ENCODE results near the gene PCK1.

PCK1 gene

GRCh38 chr20:57615445-57615811 lies 54.5 kb downstream of the PCK1 start:
- no peak for TF ChIP-seq EZH2phosphoT487 (IDR thresholded peaks at IDR 0.05; ENCODE audit: borderline replicate concordance, low read length)
- TF ChIP-seq, protein P1, sequence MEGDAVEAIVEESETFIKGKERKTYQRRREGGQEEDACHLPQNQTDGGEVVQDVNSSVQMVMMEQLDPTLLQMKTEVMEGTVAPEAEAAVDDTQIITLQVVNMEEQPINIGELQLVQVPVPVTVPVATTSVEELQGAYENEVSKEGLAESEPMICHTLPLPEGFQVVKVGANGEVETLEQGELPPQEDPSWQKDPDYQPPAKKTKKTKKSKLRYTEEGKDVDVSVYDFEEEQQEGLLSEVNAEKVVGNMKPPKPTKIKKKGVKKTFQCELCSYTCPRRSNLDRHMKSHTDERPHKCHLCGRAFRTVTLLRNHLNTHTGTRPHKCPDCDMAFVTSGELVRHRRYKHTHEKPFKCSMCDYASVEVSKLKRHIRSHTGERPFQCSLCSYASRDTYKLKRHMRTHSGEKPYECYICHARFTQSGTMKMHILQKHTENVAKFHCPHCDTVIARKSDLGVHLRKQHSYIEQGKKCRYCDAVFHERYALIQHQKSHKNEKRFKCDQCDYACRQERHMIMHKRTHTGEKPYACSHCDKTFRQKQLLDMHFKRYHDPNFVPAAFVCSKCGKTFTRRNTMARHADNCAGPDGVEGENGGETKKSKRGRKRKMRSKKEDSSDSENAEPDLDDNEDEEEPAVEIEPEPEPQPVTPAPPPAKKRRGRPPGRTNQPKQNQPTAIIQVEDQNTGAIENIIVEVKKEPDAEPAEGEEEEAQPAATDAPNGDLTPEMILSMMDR (IDR thresholded peaks at IDR 0.05; ENCODE audit: low read depth, low read length, poor library complexity, severe bottlenecking): no peak
- no peaks in the 10 kb centered on the region for H3K9me2 ChIP-seq (replicated peaks; ENCODE audit: control insufficient read depth, low read length)
- H3K36me3 ChIP-seq (ENCODE audit: control insufficient read depth, low read length): no peaks in the 10 kb centered on the region
- no peak overlapping the region for H3K4me3 ChIP-seq (ENCODE audit: low read length)
- H3K79me2 ChIP-seq (ENCODE audit: control insufficient read depth, low read length): no peaks in the 10 kb centered on the region
- peaks cover 76% of the 10 kb centered on the region for H3K27me3 ChIP-seq (ENCODE audit: control insufficient read depth, low read length)
- peaks cover 18% of the 10 kb centered on the region for H3F3A ChIP-seq (ENCODE audit: control insufficient read depth, insufficient read depth)
- H3K9me3 ChIP-seq (ENCODE audit: control insufficient read depth, insufficient read depth, low read length): no peaks in the 10 kb centered on the region
- H3K4me1 ChIP-seq (ENCODE audit: control insufficient read depth, low read length): peaks cover 31% of the 10 kb centered on the region
- peaks cover 14% of the 10 kb centered on the region for H4K20me1 ChIP-seq (ENCODE audit: control insufficient read depth, insufficient read depth, low read depth, low read length)
- no peak overlapping the region for H3K4me2 ChIP-seq (ENCODE audit: low read length)
- no peak overlapping the region for H3K27ac ChIP-seq (ENCODE audit: low read depth, low read length)

- no peak overlapping the region for H3K4me3 ChIP-seq (ENCODE audit: low read length)
- H3K4me1 ChIP-seq (ENCODE audit: control insufficient read depth, low read length): peaks cover 40% of the 10 kb centered on the region
- no peak overlapping the region for H3K4me2 ChIP-seq (ENCODE audit: low read length)
- H3K36me3 ChIP-seq (ENCODE audit: control insufficient read depth, low read length): no peaks in the 10 kb centered on the region
- H3K9me3 ChIP-seq (ENCODE audit: control insufficient read depth, insufficient read depth, low read length): no peaks in the 10 kb centered on the region
- no peaks in the 10 kb centered on the region for H3K9me2 ChIP-seq (replicated peaks; ENCODE audit: control insufficient read depth, low read length)
- peaks cover 22% of the 10 kb centered on the region for H3F3A ChIP-seq (ENCODE audit: control insufficient read depth, insufficient read depth)
- peaks cover 17% of the 10 kb centered on the region for H4K20me1 ChIP-seq (ENCODE audit: control insufficient read depth, insufficient read depth, low read depth, low read length)
- TF ChIP-seq EZH2phosphoT487 (IDR thresholded peaks at IDR 0.05; ENCODE audit: borderline replicate concordance, low read length): no peak
- TF ChIP-seq, protein P1 (IDR thresholded peaks at IDR 0.05; ENCODE audit: low read depth, low read length, poor library complexity, severe bottlenecking): no peak
- H3K27me3 ChIP-seq (ENCODE audit: control insufficient read depth, low read length): peaks cover 75% of the 10 kb centered on the region
- no peak overlapping the region for H3K27ac ChIP-seq (ENCODE audit: low read depth, low read length)
- H3K79me2 ChIP-seq (ENCODE audit: control insufficient read depth, low read length): no peaks in the 10 kb centered on the region
Observed at GRCh38 chr20:57616143-57616951, 55.4 kb downstream of the PCK1 start.

DNA sequence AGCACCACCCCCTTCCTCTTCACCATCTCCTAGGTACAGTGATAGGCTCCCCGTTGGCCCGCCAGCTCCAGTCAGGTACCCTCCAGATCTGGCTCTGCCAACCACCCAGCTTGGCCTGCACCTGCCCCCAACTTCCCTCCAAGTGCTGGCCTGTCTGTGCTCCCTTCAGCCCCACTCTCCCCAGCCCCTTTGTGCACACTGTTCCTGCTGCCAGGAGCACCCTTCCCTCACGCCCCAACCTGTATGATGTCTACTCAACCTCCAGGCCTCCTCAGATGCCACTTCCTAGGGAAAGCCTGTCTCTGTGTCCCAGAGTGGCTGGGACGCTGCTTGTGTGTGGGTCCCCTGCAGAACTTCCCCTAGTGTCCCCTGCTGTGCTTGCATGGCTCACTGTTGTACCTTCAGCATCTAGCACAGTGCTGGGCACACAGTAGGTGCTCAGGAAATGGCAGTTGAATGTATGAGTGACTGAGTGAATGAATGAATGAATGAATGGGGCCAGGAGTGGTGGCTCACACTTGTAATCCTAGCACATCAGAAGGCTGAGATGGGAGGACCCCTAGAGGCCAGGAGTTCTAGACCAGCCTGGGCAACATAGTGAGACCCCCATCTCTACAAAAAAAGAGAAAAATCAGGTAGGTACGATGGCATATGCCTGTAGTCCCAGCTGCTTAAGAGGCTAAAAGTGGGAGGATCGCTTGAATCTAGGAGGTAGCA lies 56.3 kb downstream of the PCK1 start:
- Histone ChIP-seq H3K79me2 (ENCODE audit: control insufficient read depth, low read length) (no peaks in the 10 kb centered on the region), H3K27ac (ENCODE audit: low read depth, low read length) (no peak overlapping the region), H3F3A (ENCODE audit: control insufficient read depth, insufficient read depth) (peaks cover 22% of the 10 kb centered on the region), H4K20me1 (ENCODE audit: control insufficient read depth, insufficient read depth, low read depth, low read length) (peaks cover 23% of the 10 kb centered on the region), H3K4me3 (ENCODE audit: low read length) (no peak overlapping the region), H3K9me2 (replicated peaks; ENCODE audit: control insufficient read depth, low read length) (no peaks in the 10 kb centered on the region), H3K9me3 (ENCODE audit: control insufficient read depth, insufficient read depth, low read length) (no peaks in the 10 kb centered on the region), H3K4me1 (ENCODE audit: control insufficient read depth, low read length) (peaks cover 48% of the 10 kb centered on the region), H3K4me2 (ENCODE audit: low read length) (no peak overlapping the region), H3K27me3 (ENCODE audit: control insufficient read depth, low read length) (peaks cover 77% of the 10 kb centered on the region), H3K36me3 (ENCODE audit: control insufficient read depth, low read length) (no peaks in the 10 kb centered on the region)
- TF ChIP-seq EZH2phosphoT487 (IDR thresholded peaks at IDR 0.05; ENCODE audit: borderline replicate concordance, low read length): no peak
- TF ChIP-seq, protein P1 (IDR thresholded peaks at IDR 0.05; ENCODE audit: low read depth, low read length, poor library complexity, severe bottlenecking): peak; percentile 41

Measured in DOHH2 (cell line).